Measurements from ENCODE around the gene CDKN2C. TPM values are rescaled to one million over a fixed set of nuclear protein-coding genes. Genes with fewer than 3 reads are reported as not detected.
A peak's percentile ranks its signal among the peaks of the same experiment; 100 is the strongest.

CDKN2C gene
- total and polyA plus RNA-seq, 5 donors from 2014 or later, result 11.8 to 26.2 (median 16.9) TPM

DNA sequence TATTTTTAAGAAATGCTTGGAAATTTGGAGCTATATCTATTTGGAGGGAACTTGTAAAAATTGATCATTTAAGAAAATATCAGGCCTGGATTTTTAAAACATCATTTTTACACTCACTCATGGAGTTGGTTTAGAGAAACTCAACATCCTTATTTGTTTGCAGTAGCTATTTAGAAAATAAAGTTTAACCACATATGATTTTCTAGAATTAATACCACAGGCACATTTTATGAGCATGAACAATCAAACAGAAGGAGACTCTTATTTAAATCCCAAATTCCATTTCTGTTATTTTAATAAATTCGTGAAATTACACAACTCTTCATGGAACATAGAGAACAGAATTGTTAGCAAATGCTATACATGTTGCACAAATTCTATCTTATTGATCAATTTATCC lies 3.2 kb downstream of the CDKN2C start:
- Mint-ChIP-seq H3K4me3 (peak overlapping the region in 1 of 4 donors; percentile 56), H3K4me1 (peaks cover 12 to 38% (median 20%) of the 10 kb centered on the region in 4 donors), H3K36me3 (no peaks in the 10 kb centered on the region), H3K9me3 (no peaks in the 10 kb centered on the region), H3K27me3 (peaks cover 4% of the 10 kb centered on the region), H3K27ac (no peak overlapping the region)
- DNase-seq (no peak), ATAC-seq (ENCODE audit: low read depth in 2 of 2) (no peak)
- Histone ChIP-seq H3K36me3 (ENCODE audit: control insufficient read depth, insufficient read depth, low read length) (no peaks in the 10 kb centered on the region), H3K4me1 (ENCODE audit: control insufficient read depth, insufficient read depth, low read length, poor library complexity, severe bottlenecking) (peaks cover 50% of the 10 kb centered on the region), H3K27ac (ENCODE audit: insufficient read depth, low read length, poor library complexity, severe bottlenecking) (no peak overlapping the region), H3K27me3 (ENCODE audit: control insufficient read depth, insufficient read depth, low read length) (peaks cover 3% of the 10 kb centered on the region), H3K9me3 (ENCODE audit: control insufficient read depth in 2 of 2, low read length in 2 of 2) (no peaks in the 10 kb centered on the region), H3K4me3 (ENCODE audit: low read depth, low read length) (no peak overlapping the region)

DNA sequence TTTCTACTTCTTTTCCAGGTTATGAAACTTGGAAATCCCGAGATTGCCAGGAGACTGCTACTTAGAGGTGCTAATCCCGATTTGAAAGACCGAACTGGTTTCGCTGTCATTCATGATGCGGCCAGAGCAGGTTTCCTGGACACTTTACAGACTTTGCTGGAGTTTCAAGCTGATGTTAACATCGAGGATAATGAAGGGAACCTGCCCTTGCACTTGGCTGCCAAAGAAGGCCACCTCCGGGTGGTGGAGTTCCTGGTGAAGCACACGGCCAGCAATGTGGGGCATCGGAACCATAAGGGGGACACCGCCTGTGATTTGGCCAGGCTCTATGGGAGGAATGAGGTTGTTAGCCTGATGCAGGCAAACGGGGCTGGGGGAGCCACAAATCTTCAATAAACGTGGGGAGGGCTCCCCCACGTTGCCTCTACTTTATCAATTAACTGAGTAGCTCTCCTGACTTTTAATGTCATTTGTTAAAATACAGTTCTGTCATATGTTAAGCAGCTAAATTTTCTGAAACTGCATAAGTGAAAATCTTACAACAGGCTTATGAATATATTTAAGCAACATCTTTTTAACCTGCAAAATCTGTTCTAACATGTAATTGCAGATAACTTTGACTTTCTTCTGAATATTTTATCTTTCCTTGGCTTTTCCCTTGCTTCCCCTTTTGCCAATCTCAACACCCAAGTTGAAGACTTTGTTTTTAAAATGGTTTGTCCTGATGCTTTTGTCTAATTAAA lies 4.0 kb downstream of the CDKN2C start:
- H3K27ac Mint-ChIP-seq, result no peak overlapping the region
- H3K36me3 ChIP-seq (ENCODE audit: control insufficient read depth, insufficient read depth, low read length), result no peaks in the 10 kb centered on the region
- peak overlapping the region in 1 of 4 donors; percentile 68 for H3K4me3 Mint-ChIP-seq
- ATAC-seq (ENCODE audit: low read depth in 2 of 2) (no peak), DNase-seq (no peak)
- H3K4me3 ChIP-seq (ENCODE audit: low read depth, low read length), result no peak overlapping the region
- no peaks in the 10 kb centered on the region for H3K36me3 Mint-ChIP-seq
- peaks cover 8% of the 10 kb centered on the region for H3K27me3 Mint-ChIP-seq
- H3K4me1 Mint-ChIP-seq, result peaks cover 18 to 46% (median 26%) of the 10 kb centered on the region in 4 donors
- peaks cover 3% of the 10 kb centered on the region for H3K27me3 ChIP-seq (ENCODE audit: control insufficient read depth, insufficient read depth, low read length)
- no peaks in the 10 kb centered on the region for H3K9me3 ChIP-seq (ENCODE audit: control insufficient read depth in 2 of 2, low read length in 2 of 2)
- H3K27ac ChIP-seq (ENCODE audit: insufficient read depth, low read length, poor library complexity, severe bottlenecking), result no peak overlapping the region
- peaks cover 57% of the 10 kb centered on the region for H3K4me1 ChIP-seq (ENCODE audit: control insufficient read depth, insufficient read depth, low read length, poor library complexity, severe bottlenecking)
- peaks cover 0 to 2% (median 0%) of the 10 kb centered on the region in 7 donors for H3K9me3 Mint-ChIP-seq

DNA sequence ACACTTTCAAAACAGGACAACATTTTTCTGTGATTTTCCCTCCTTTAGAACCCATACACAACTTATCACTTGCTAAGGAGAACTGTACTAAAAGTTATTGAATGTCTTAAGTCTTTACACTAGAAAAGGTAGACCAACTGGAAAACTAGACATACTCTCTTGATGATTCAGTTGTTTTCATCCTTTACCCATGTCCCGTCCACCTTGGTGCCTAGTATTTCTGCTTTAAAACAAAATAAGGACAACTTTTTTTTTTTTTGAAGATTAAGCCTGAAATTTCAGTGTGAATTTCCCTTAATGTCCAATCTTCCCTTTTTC lies 4.5 kb downstream of the CDKN2C start:
- H3K9me3 Mint-ChIP-seq, result peaks cover 0 to 3% (median 0%) of the 10 kb centered on the region in 7 donors
- H3K4me3 ChIP-seq (ENCODE audit: low read depth, low read length), result no peak overlapping the region
- H3K36me3 ChIP-seq (ENCODE audit: control insufficient read depth, insufficient read depth, low read length), result no peaks in the 10 kb centered on the region
- peaks cover 3% of the 10 kb centered on the region for H3K27me3 ChIP-seq (ENCODE audit: control insufficient read depth, insufficient read depth, low read length)
- H3K27me3 Mint-ChIP-seq, result peaks cover 12% of the 10 kb centered on the region
- H3K36me3 Mint-ChIP-seq, result no peaks in the 10 kb centered on the region
- DNase-seq, result no peak
- H3K4me1 Mint-ChIP-seq, result peaks cover 18 to 47% (median 29%) of the 10 kb centered on the region in 4 donors
- no peak overlapping the region for H3K27ac Mint-ChIP-seq
- H3K27ac ChIP-seq (ENCODE audit: insufficient read depth, low read length, poor library complexity, severe bottlenecking), result no peak overlapping the region
- H3K9me3 ChIP-seq (ENCODE audit: control insufficient read depth in 2 of 2, low read length in 2 of 2), result no peaks in the 10 kb centered on the region
- no peak for ATAC-seq (ENCODE audit: low read depth in 2 of 2)
- peaks cover 56% of the 10 kb centered on the region for H3K4me1 ChIP-seq (ENCODE audit: control insufficient read depth, insufficient read depth, low read length, poor library complexity, severe bottlenecking)
- H3K4me3 Mint-ChIP-seq, result peak overlapping the region in 1 of 4 donors; percentile 68

DNA sequence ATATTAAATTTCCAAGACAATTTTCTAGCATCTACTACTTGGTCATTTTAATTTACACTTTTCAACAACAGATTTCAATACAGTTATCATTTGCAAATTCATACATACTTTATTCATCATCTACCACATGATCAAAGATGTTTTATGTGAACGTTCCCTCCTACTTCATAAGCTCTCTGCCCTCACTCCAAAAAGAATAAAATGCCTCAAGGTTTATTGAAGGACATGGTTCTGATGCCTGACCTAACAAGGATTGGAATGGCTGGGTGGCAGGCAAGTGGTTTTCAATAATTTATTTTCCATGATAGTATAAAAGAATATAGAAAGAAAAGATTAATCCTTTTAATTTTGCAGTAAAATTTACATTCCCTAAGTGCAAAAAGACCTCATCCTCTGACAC lies 5.4 kb downstream of the CDKN2C start:
- Histone ChIP-seq H3K4me3 (ENCODE audit: low read depth, low read length) (peak overlapping the region; percentile 91), H3K27ac (ENCODE audit: insufficient read depth, low read length, poor library complexity, severe bottlenecking) (no peak overlapping the region), H3K9me3 (ENCODE audit: control insufficient read depth in 2 of 2, low read length in 2 of 2) (no peaks in the 10 kb centered on the region), H3K36me3 (ENCODE audit: control insufficient read depth, insufficient read depth, low read length) (no peaks in the 10 kb centered on the region), H3K27me3 (ENCODE audit: control insufficient read depth, insufficient read depth, low read length) (peaks cover 3% of the 10 kb centered on the region), H3K4me1 (ENCODE audit: control insufficient read depth, insufficient read depth, low read length, poor library complexity, severe bottlenecking) (peaks cover 48% of the 10 kb centered on the region)
- Mint-ChIP-seq H3K4me3 (no peak overlapping the region), H3K36me3 (no peaks in the 10 kb centered on the region), H3K9me3 (peaks cover 0 to 3% (median 0%) of the 10 kb centered on the region in 7 donors), H3K27me3 (peaks cover 19% of the 10 kb centered on the region), H3K27ac (no peak overlapping the region), H3K4me1 (peaks cover 15 to 40% (median 23%) of the 10 kb centered on the region in 4 donors)
- DNase-seq, result no peak
- no peak for ATAC-seq (ENCODE audit: low read depth in 2 of 2)

DNA sequence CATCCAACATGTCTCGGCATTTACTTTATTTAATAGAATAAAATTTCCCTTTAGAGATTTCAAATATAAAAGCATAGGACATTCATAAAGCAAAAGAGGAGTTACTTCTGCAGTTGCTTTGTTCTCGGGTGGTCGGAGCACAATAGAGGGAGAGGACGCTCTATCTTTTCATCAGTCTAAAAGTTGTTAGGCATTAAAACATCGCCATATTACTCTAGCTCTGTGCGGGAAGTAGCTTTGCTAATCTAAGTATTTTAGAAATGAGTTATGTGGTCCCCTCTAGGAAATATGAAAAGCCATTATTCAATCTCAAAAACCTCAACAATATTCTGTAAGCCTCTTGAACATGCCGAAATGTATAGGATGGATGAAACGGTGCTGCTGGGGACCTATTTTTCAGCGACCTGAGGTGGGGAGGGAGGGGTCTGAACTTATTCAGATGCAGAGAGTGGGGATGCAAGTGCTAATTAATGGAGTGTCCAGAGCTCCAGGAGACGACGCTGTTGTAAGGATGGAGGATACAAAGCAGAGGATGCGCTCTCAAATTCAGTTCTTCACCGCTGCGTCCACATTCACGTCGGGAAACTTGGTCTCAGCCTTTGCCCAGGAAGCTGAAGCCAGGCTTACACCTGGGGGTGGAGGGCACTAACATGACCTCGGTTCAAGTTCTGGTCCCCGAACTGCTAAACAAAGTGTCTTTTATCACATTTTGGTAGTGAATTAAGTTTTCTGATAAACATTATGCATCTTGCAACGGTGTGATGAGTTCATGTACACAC lies 6.3 kb downstream of the CDKN2C start:
- ATAC-seq (ENCODE audit: low read depth in 2 of 2), result no peak

DNA sequence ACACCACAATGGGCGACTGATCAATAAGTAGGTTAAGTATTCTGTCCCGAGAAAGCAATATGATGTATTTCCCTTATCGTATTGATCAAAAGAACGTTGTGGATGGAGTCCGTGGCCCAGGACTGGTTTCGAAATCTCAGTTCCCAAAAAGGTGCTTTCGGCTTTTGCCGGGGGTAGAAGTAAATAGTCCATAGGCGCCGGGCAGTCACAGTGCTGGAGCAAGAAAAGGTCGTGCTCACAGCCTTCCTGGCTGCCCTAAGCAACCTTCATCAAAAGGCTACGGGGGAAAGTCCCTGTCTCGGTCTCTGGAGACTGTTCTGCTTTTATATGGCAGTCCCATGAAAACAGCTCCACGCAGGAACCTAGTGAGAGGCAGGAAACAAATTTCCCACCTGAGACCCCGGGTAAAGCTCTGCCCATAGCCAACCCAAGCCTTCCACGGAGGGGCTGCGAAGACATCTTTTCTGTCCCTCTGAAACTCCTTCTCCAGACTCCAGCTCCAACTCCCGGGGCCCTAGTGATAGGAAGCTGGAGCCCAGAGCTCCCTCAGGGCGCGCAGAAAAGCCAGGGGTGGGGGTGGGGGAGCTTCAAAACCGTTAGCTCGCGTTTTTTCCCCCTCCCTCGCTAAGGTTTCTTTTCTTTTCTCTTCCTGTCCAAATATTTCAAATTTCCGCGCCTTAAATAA lies 7.0 kb downstream of the CDKN2C start:
- peak overlapping the region; percentile 86 to 92 (median 90) for H3K4me3 Mint-ChIP-seq
- peaks cover 25% of the 10 kb centered on the region for H3K27me3 Mint-ChIP-seq
- H3K4me3 ChIP-seq (ENCODE audit: low read depth, low read length), result peak overlapping the region; percentile 91

More for the DNA sequence above, 6.3 kb downstream of the CDKN2C start:
- no peaks in the 10 kb centered on the region for H3K36me3 ChIP-seq (ENCODE audit: control insufficient read depth, insufficient read depth, low read length)
- H3K4me1 Mint-ChIP-seq, result peaks cover 13 to 32% (median 18%) of the 10 kb centered on the region in 4 donors
- no peak overlapping the region for H3K27ac ChIP-seq (ENCODE audit: insufficient read depth, low read length, poor library complexity, severe bottlenecking)
- peaks cover 20% of the 10 kb centered on the region for H3K27me3 Mint-ChIP-seq
- H3K27ac Mint-ChIP-seq, result peak overlapping the region in 1 of 3 donors; percentile 51
- peak in 1 of 3 donors; percentile 16 for DNase-seq
- peaks cover 39% of the 10 kb centered on the region for H3K4me1 ChIP-seq (ENCODE audit: control insufficient read depth, insufficient read depth, low read length, poor library complexity, severe bottlenecking)
- H3K27me3 ChIP-seq (ENCODE audit: control insufficient read depth, insufficient read depth, low read length), result peaks cover 3% of the 10 kb centered on the region
- H3K9me3 ChIP-seq (ENCODE audit: control insufficient read depth in 2 of 2, low read length in 2 of 2), result no peaks in the 10 kb centered on the region
- peak overlapping the region; percentile 91 for H3K4me3 ChIP-seq (ENCODE audit: low read depth, low read length)
- H3K4me3 Mint-ChIP-seq, result peak overlapping the region; percentile 86 to 92 (median 90)
- H3K36me3 Mint-ChIP-seq, result no peaks in the 10 kb centered on the region
- peaks cover 0 to 3% (median 0%) of the 10 kb centered on the region in 7 donors for H3K9me3 Mint-ChIP-seq

DNA sequence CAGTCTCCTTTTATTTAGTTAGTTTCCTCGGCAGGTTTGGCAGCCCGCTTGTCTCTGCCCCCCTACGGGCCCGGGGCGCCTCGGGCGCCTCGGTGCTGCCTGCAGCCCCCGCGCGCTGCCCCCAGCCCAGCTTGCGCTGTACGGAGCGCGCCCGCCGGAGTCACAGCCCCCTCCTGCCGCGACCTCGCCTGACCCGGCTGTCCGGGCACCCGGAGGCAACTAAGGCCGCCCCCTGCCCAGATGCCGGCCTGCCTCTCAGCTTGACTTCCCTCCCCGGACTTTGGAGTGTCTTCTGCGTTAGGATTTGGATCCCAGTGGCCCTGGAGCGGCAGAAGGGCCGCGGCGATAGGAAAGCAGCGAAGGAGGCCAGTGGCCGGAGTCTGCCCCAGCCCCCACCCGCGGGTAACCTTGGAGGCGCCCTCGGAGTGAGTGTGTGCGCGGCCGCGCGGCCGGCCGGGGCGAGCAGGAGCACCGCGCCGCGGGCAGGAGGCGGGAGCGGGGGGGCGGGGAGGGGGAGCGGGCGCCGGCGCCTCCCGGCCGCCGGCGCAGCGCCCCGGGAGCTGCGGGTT lies 7.6 kb downstream of the CDKN2C start:
- Mint-ChIP-seq H3K27me3 (peaks cover 25% of the 10 kb centered on the region), H3K4me1 (peaks cover 13 to 24% (median 18%) of the 10 kb centered on the region in 4 donors), H3K4me3 (peak overlapping the region; percentile 86 to 92 (median 90)), H3K9me3 (peaks cover 0 to 3% (median 0%) of the 10 kb centered on the region in 7 donors), H3K36me3 (no peaks in the 10 kb centered on the region), H3K27ac (peak overlapping the region in 2 of 3 donors; percentile 46 to 74)
- ATAC-seq (ENCODE audit: low read depth in 2 of 2) (peak in 1 of 2 donors; percentile 38), DNase-seq (peak in 2 of 3 donors; percentile 23 to 34)
- H3K4me3 ChIP-seq (ENCODE audit: low read depth, low read length), result peak overlapping the region; percentile 91
- H3K4me1 ChIP-seq (ENCODE audit: control insufficient read depth, insufficient read depth, low read length, poor library complexity, severe bottlenecking), result peaks cover 30% of the 10 kb centered on the region
- H3K27me3 ChIP-seq (ENCODE audit: control insufficient read depth, insufficient read depth, low read length), result peaks cover 6% of the 10 kb centered on the region
- H3K36me3 ChIP-seq (ENCODE audit: control insufficient read depth, insufficient read depth, low read length), result no peaks in the 10 kb centered on the region
- no peaks in the 10 kb centered on the region for H3K9me3 ChIP-seq (ENCODE audit: control insufficient read depth in 2 of 2, low read length in 2 of 2)
- peak overlapping the region; percentile 41 for H3K27ac ChIP-seq (ENCODE audit: insufficient read depth, low read length, poor library complexity, severe bottlenecking)

More for the DNA sequence above, 7.0 kb downstream of the CDKN2C start:
- peaks cover 13 to 27% (median 18%) of the 10 kb centered on the region in 4 donors for H3K4me1 Mint-ChIP-seq
- no peaks in the 10 kb centered on the region for H3K9me3 ChIP-seq (ENCODE audit: control insufficient read depth in 2 of 2, low read length in 2 of 2)
- peak; percentile 45 to 51 for ATAC-seq (ENCODE audit: low read depth in 2 of 2)
- no peaks in the 10 kb centered on the region for H3K36me3 ChIP-seq (ENCODE audit: control insufficient read depth, insufficient read depth, low read length)
- H3K9me3 Mint-ChIP-seq, result peaks cover 0 to 3% (median 0%) of the 10 kb centered on the region in 7 donors
- peak in 2 of 3 donors; percentile 25 to 64 for DNase-seq
- H3K27ac ChIP-seq (ENCODE audit: insufficient read depth, low read length, poor library complexity, severe bottlenecking), result peak overlapping the region; percentile 41
- H3K27me3 ChIP-seq (ENCODE audit: control insufficient read depth, insufficient read depth, low read length), result peaks cover 6% of the 10 kb centered on the region
- H3K27ac Mint-ChIP-seq, result peak overlapping the region in 2 of 3 donors; percentile 38 to 46
- H3K4me1 ChIP-seq (ENCODE audit: control insufficient read depth, insufficient read depth, low read length, poor library complexity, severe bottlenecking), result peaks cover 33% of the 10 kb centered on the region
- no peaks in the 10 kb centered on the region for H3K36me3 Mint-ChIP-seq
